Islet precursor cell (in vitro differentiated cells): Measurements from ENCODE around the gene MYADM.
A peak's percentile ranks its signal among the peaks of the same experiment; 100 is the strongest.
"Not testable (repeated sequence)": the region's sequence is repeated elsewhere in the genome, so short reads cannot be mapped to it uniquely, and the experiment has no call there.

Experiments used
- DNase-seq: peaks from one replicate; pipeline ENCODE4 v3.0.0-alpha.2; 2018

The MYADM gene

DNA sequence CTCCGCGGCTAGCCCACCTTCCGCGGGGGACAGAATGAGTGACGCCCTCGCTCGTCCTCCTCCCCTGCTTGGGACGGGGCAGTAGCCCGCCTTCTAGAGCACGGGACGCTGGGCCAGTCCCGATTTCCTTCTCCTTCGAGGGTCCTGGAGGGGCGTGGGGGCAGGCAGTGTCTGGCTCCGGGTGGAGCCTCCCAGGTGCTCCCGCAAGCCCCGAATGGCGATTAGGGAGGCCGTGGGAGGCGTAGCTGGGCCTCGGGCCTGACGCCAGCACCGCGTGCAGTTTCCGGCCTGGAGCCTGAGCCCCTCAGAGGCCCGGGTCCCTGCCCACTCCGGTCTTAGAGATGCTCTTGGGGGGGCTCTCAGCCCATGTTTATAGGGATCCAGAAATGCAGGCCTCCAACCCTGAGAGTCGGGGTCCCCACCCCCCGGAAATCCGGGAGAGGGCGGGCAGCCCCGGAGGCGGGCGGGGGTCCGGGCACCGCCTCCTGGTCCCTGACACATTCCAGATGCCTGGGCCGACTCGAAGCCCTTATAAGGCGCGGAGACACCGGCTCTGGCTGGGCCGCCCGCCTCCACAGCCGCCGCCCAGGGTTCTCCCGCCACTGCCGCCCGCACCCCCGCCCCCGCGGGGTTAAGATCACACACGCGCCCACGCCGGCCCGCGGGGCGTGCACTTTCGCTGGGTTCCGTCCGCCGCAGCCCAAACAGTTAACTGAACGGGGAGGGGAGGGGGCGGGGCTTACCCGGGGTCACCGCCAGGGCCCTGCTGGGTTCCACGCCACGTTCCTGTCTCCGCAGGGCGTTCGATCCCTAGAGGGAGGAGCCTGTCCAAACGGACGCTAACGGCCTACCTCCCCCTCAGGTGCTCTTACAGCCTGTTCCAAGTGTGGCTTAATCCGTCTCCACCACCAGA lies 1.5 kb downstream of the MYADM start:
- DNase-seq: peak; percentile 97

DNA sequence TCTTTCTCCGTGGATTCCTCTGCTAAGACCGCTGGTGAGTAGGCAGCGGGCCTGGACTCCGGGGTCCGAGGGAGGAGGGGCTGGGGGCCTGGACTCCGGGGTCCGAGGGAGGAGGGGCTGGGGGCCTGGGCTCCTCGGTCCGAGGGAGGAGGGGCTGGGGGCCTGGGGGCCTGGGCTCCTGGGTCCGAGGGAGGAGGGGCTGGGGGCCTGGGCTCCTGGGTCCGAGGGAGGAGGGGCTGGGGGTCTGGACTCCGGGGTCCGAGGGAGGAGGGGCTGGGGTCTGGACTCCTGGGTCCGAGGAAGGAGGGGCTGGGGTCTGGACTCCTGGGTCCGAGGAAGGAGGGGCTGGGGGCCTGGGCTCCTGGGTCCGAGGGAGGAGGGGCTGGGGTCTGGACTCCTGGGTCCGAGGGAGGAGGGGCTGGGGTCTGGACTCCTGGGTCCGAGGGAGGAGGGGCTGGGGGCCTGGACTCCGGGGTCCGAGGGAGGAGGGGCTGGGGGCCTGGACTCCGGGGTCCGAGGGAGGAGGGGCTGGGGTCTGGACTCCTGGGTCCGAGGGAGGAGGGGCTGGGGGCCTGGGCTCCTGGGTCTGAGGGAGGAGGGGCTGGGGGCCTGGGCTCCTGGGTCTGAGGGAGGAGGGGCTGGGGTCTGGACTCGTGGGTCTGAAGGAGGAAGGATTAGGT lies 2.3 kb downstream of the MYADM start:
- not testable (repeated sequence) for DNase-seq

DNA sequence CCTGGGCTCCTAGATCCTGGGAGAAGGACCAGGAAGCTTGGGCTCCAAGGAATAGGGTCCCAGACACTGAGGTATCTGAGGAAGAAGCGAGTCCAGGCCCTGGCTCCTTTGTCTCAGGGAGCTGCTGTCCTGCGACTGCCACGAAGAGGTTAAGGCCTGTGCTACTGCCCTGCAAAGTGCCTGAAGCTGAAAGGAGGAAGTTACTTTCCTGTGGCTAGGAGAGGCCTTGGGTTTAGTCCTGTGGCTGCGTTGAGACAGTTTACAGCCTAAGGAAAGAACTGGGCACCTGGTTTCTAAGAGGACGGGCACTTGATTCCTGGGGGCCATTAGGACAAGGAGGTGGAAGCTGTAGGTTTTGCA lies 2.8 kb downstream of the MYADM start:
- no peak for DNase-seq

DNA sequence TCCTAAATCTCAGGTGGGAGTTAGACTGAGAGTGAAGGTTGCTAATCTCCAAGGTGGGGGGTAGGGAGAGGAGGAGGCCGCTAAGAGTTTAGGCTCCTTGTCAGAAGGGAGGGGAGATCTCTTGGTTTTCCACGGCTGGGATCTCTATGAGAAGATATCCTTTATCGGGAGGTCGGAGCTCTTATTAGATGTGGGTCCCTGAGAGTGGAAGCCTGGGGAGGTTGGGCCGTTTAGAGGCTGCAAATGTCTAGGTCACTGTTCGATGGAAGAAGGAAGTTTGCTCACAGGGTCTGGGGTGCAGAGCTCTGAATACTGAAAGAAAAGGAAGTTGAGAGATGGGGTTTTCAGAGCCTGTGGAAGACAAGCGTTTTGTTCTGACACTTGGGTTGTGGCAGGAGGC lies 3.8 kb downstream of the MYADM start:
- no peak for DNase-seq

DNA sequence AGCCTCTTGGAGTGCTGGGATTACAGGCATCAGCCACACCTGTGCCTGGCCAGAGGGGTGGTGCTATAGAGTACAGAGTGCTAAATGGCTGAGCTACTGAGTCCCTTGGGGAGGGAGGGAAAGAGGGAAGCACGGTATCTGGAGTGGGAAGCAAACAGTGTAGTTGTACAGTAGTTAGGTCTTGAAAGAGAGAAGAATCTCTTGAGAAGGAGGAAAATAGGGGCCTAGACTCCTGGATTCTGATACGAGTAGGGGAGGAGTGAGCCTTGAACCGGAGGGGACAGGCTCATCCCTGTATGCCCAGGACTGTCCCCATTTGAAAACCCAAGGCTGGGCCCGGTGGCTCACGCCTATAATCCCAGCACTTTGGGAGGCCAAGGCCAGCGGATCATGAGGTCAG lies 5.1 kb downstream of the MYADM start:
- no peak for DNase-seq

DNA sequence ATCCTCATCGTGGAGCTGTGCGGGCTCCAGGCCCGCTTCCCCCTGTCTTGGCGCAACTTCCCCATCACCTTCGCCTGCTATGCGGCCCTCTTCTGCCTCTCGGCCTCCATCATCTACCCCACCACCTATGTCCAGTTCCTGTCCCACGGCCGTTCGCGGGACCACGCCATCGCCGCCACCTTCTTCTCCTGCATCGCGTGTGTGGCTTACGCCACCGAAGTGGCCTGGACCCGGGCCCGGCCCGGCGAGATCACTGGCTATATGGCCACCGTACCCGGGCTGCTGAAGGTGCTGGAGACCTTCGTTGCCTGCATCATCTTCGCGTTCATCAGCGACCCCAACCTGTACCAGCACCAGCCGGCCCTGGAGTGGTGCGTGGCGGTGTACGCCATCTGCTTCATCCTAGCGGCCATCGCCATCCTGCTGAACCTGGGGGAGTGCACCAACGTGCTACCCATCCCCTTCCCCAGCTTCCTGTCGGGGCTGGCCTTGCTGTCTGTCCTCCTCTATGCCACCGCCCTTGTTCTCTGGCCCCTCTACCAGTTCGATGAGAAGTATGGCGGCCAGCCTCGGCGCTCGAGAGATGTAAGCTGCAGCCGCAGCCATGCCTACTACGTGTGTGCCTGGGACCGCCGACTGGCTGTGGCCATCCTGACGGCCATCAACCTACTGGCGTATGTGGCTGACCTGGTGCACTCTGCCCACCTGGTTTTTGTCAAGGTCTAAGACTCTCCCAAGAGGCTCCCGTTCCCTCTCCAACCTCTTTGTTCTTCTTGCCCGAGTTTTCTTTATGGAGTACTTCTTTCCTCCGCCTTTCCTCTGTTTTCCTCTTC lies 6.3 kb downstream of the MYADM start:
- DNase-seq: no peak

DNA sequence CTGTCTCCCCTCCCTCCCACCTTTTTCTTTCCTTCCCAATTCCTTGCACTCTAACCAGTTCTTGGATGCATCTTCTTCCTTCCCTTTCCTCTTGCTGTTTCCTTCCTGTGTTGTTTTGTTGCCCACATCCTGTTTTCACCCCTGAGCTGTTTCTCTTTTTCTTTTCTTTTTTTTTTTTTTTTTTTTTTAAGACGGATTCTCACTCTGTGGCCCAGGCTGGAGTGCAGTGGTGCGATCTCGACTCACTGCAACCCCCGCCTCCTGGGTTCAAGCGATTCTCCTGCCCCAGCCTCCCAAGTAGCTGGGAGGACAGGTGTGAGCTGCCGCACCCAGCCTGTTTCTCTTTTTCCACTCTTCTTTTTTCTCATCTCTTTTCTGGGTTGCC lies 6.9 kb downstream of the MYADM start:
- DNase-seq: no peak

DNA sequence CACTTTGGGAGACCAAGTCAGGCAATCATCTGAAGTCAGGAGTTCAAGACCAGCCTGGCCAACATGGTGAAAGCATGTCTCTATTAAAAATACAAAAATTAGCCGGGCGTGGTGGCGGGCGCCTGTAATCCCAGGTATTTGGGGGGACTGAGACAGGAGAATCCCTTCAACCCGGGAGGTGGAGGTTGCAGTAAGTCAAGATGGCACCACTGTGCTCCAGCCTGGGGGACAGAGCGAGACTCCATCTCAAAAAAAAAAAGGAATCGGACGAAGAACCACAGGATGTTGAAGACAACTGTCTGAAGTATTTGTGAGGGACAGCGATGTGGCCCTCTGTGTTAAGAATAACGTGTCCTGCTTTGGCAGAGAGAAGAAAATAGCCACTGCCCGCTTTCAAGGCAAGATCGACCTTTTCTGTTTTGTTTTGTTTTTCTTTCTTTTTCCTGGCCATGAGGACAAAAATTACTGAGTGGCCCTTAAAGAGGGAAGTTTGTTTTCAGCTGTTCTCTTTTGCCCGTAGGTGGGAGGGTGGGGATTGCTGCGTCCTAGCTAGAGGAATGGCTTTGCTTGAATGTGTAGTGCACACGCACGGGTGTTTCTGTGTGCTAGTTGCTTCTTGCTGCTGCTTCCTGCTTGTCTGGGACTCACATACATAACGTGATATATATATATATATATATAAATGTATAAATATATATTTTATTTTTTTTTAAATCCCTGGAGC lies 8.1 kb downstream of the MYADM start:
- DNase-seq: no peak

DNA sequence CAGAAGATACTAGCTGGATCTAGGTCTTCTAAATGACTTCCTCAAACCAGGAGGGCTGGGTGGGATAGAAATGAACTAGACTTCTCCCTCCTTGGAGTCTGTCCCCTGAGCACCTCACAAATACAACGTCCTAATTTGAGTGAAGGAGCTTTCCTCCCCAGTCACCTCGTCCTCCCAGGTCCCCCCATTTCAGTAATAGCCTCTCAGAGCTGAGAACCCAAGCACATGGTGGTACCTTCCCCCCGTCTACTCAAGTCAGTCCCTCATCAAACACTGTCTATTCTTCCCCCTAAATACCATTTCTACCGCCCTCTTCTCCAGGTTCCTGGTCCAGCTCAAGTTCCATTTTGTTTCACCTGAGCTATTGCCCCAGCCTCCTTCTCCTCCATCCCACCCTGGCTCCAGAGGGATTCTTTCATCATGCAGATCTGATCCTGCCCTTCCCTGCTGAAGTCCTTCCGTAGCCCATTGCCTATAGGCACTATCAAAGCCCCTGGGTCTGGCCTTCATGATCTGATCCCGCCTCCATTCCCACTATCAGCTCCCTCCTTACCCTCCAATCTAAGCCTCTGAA lies 9.1 kb downstream of the MYADM start:
- no peak for DNase-seq

DNA sequence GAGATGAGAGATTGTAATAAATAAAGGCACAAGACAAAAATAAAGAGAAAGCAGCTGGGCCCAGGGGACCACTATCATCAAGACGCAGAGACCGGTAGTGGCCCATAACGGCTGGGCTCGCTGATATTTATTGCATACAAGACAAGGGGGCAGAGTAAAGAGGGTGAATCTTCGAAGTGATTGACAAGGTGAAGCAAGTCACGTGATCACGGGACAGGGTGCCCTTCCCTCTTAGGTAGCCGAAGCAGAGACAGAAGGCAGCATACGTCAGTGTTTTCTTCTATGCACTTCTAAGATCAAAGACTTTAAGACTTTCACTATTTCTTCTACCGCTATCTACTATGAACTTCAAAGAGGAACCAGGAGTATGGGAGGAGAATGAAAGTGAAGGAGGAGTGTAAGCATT lies 9.7 kb downstream of the MYADM start:
- no peak for DNase-seq

DNA sequence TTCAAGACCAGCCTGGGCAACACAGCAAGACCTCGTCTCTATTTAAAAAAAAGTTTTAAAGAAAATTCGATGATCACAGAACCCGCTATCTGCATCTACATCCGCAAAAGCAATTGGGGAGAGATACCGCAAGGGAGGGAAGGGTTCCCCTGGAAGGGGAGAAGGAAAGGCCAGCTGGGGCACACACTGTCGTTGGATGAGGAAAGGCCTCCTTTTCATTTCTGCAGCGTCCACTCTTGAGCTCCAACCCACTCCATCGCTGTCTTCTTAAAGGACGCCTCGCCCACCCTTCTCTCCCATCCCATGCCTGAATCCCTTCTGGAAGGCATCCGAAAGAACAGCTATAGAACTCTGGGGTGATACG lies 11.1 kb downstream of the MYADM start:
- DNase-seq: no peak

DNA sequence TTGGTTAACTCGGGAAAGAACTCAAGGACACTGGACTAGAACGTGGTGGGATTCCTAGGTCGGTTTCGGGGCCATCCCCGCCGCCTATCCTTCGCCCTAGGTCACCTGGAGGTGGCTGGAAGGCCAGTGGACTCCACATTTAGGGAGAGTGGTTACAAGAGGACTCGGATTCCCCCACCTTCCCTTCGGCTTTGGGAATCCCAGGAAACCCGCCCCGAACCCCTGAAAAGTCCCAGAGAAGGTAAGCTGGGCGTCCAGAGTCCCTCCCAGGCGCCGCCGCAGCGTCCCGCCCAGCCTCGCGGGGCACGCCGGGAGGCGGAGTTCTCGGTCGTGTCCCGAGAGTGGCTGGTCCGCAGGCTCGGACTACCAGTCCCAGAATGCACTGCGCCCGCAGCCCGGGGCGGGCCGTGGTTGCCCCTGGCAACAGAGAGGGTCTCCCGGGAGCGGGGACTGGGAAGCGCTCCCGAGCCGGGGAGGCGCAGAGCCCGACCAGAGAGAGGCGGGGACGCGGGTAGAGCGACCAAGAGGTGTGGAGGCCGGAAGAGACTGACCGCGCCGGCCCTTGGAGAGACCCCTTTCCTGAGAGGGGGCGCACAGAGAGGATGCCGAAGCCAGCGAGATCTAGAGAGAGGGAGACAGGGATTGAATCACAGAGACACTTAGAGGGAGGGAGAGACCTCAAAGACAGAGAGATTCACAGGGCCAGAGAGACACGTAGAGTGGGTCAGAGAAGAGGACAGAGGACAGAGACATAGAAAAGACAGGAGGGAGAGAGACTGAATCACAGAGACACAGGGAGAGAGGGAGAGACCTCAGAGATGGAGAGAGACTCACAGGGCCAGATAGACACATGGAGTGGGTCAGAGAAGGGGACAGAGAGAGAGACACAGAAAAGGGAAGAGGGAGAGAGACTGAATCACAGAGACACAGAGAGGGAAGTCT lies 11.7 kb downstream of the MYADM start:
- DNase-seq: peak; percentile 99

DNA sequence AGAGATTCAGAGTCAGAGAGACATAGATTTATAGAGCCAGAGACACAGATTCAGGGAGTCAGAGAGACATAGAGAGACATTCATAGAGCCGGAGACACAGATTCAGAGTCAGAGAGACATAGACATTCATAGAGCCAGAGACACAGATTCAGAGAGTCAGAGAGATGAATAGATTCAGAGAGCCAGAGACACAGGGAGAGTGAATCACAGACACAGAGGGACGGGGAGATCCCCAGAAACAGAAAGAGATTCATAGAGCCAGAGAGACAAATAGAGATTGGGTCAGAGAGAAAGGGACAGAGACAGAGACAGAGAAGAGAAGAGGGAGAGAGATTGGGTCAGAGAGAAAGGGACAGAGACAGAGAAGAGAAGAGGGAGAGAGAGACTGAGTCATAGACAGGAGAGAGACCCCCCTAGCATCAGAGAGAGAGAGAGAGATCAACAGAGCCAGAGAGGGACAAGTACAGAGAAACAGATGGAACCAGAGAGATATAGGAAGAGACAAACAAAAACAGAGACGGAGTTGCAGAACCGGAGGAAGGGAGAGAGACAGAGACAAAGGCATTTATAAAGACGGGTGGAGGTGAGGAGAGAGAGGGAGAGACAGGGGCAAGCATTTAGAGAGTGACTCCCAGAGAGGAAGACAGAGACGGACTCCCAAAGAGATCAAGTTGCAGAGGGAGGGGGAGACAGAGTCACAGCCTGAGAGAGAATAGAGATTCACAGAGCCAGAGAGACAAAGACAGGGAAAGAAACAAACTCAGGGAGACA lies 13.2 kb downstream of the MYADM start:
- DNase-seq: no peak

DNA sequence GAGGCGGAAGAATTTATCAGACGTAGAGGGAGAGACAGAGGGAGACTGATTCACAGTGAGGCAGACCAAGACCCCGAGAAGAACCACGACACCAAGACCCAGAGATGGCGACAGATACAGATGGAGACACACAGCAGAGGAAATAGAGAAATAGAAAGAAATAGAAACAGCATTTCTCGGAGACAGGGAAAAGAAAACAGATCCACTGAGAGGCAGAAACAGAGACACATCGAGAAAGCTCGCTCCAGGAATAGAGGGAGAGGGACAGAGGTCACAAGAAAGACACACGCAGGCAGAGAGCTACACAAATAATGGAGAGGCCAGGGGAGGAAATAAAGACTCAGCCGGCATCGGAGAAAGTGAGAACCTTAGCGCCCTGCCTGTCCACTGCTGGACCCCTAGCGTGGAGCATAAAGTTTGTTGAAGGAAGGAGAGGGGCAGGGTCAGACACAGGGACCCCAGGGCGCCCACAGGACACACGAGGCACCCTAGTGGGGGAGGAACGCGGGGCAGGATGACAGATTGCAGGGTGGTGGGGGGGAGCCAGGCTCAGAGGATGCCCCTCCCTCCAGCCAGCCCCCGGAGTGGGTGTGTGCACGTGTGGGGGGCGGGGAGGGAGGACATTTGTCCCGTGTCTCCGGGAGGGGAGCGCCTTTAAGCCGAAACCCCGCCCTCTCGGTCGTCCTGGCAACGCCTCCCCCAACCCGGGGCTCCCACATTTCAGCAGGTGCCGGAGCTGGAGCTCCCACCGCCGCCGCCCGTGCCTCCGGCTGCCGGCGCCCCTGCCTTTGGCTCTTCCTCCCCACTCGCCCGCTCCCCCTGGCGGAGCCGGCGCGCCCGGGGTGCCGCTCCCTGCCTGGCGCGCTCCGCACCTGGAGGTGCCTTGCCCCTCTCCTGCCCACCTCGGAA lies 14.1 kb downstream of the MYADM start, which contains the start of gene PRKCG:
PRKCG (plus strand) TSS at position 716 of the 909 bp plus-strand sequence. CDS start 298 bp downstream, outside the sequence.
- DNase-seq: peak; percentile 77

DNA sequence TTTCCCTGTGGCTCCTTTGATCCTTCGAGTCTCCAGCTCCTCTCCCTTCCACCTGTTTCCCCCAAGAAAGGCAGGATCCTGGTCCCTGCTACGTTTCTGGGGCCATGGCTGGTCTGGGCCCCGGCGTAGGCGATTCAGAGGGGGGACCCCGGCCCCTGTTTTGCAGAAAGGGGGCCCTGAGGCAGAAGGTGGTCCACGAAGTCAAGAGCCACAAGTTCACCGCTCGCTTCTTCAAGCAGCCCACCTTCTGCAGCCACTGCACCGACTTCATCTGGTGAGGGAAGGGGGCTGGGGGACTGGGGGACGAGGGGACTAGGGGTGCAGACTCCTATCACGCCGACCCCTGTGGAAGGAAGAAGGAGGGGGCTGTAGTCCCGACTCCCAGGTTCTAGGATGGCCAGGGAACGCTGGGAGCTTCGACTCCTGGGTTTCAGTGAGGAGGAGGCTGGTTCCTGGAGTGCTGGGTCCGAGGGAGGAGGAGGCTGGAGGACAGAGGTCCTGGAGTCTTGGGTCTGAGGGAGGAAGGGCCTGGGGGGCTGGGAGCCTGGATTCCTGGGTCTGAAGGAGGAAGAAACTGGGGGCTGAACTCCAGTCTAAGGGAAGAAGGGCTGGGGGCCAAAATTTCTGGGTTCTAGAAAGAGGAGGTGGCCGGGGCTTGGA lies 14.8 kb downstream of the MYADM start:
- DNase-seq: no peak

DNA sequence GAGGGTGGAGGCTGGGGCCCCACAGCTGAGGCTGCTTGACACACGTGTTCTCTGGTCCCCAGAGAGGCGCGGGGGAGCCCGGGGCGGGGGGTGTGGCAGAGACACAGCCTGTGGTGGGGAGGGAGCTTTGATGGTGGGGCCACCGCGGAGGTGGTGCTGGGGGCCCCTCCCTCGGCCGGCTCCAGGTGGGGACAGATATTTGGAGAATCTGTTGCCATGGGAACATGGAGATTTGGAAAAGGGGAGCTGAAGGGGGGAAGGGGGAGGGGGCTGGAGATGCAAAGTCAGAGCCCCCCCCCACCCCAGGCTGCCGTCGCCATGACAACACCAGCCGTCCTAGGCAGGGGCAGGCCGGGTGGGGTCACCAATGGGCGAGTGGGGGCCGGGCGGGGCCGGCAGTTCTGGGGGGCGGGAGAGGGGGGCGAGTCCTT lies 15.6 kb downstream of the MYADM start:
- no peak for DNase-seq

DNA sequence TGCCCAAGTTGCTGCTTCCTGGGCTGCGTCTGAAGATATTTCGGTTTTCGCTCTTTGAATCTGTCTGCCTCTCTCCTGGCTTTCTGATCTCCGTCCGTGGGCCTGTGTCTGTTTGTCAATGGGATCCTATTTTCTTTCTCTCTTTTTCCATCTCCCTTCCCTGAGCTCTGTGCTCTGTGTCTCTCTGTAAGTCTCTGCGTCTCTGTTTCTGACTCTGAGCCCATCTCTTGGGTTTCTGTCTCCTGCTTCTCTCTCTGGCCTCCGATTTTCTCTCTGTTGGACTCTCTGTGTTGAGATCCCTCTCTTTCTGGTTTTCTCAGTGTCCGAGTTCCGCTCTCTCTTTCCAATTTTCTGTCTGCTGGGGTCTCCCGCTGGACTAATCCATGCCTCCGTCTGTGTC lies 16.1 kb downstream of the MYADM start:
- DNase-seq: no peak

DNA sequence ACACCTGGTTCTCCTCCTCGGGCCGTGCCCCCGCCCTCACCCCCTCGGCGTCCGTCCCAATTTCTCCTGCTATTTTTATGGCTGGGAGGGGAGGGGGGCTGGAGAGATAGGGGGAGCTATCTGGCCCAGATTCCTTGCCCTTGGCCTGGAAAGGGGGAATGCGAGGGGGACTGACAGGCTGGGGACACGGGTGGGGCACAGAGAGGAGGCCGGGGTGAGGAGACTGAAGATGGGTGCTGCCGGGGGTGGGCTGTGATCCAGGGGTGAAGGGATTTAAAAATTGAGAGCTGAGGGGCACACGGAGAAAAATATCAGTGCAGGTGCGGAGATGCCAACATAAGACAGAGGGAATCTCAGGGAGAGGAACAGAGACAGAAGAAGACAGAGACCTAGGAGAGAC lies 16.6 kb downstream of the MYADM start:
- no peak for DNase-seq

DNA sequence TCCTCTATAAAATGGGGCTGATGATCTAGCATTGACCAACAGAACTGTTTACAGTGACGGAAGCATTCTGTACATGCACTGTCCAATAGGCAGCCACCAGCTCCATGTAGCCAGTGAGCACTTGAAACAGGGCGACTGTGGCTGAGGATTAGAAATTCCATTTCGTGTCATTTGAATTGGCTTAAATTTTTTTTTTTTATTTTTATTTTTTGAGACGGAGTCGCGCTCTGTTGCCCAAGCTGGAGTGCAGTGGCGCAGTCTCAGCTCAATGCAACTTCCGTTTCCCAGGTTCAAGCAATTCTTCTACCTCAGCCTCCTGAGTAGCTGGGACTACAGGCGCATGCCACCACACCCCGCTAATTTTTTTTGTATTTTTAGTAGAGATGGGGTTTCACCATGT lies 17.4 kb downstream of the MYADM start:
- no peak for DNase-seq
